HepG2 (cell line): ENCODE data around the gene LGALS7B. TPM values are rescaled to one million over a fixed set of nuclear protein-coding genes. Genes with fewer than 3 reads are reported as not detected.

ENCODE experiments used
- AHR ChIP-seq: IDR thresholded peaks from 2 replicates; pipeline ENCODE4 v1.6.1; 2018; ENCODE audit warnings: missing genetic modification reagents, missing compliant biosample characterization
- ELF1 ChIP-seq: sonication (generic); formaldehyde crosslinking; IDR thresholded peaks from 2 replicates; pipeline ENCODE4 v1.4.0; 2020; ENCODE audit warnings: missing genetic modification reagents
- ELF3 ChIP-seq: IDR thresholded peaks from 2 replicates; pipeline ENCODE4 v1.6.1; 2016; ENCODE audit warnings: missing genetic modification reagents, missing compliant biosample characterization
- KLF12 ChIP-seq: sonication (generic); formaldehyde crosslinking; IDR thresholded peaks from 2 replicates; pipeline ENCODE4 v1.4.0; 2020; ENCODE audit warnings: missing genetic modification reagents, borderline replicate concordance
- POGZ ChIP-seq: sonication (generic); formaldehyde crosslinking; IDR thresholded peaks from 2 replicates; pipeline ENCODE4 v1.4.0; 2020; ENCODE audit warnings: mild to moderate bottlenecking, missing genetic modification reagents
- REXO4 ChIP-seq: sonication (generic); formaldehyde crosslinking; IDR thresholded peaks from 2 replicates; pipeline ENCODE4 v1.8.0; 2022; ENCODE audit warnings: missing genetic modification reagents, mild to moderate bottlenecking, borderline replicate concordance
- SALL2 ChIP-seq: sonication (generic); formaldehyde crosslinking; IDR thresholded peaks from 2 replicates; pipeline ENCODE4 v1.8.1; 2023; ENCODE audit warnings: mild to moderate bottlenecking, missing genetic modification reagents, inconsistent platforms
- SMYD3 ChIP-seq: sonication (generic); formaldehyde crosslinking; IDR thresholded peaks from 2 replicates; pipeline ENCODE4 v1.8.1; 2023; ENCODE audit warnings: mild to moderate bottlenecking, missing genetic modification reagents
- SNRNP70 ChIP-seq: fragments of 200-400 bp; formaldehyde crosslinking; IDR thresholded peaks from 2 replicates; pipeline ENCODE4 v1.6.1; 2017; ENCODE audit warnings: mild to moderate bottlenecking, low read depth, low read length, moderate library complexity
- SYNCRIP ChIP-seq: fragments of 200-400 bp; formaldehyde crosslinking; IDR thresholded peaks from 2 replicates; pipeline ENCODE4 v1.6.1; 2018; ENCODE audit warnings: mild to moderate bottlenecking, low read depth, low read length; ENCODE audit not compliant: insufficient read depth
- TBX3 ChIP-seq: fragments of 450-650 bp; IDR thresholded peaks from 2 replicates; pipeline ENCODE4 v1.6.1; 2017; ENCODE audit warnings: antibody characterized with exemption, mild to moderate bottlenecking, inconsistent platforms, borderline replicate concordance
- XBP1 ChIP-seq: sonication (generic); formaldehyde crosslinking; IDR thresholded peaks from 2 replicates; pipeline ENCODE4 v1.5.0; 2020; ENCODE audit warnings: missing genetic modification reagents
- ZFY ChIP-seq: sonication (generic); formaldehyde crosslinking; IDR thresholded peaks from 2 replicates; pipeline ENCODE4 v1.4.0; 2020; ENCODE audit warnings: missing genetic modification reagents
- ZMAT3 ChIP-seq: sonication (generic); formaldehyde crosslinking; conservative IDR thresholded peaks from 2 replicates; pipeline ENCODE4 v1.7.0; 2021; ENCODE audit warnings: missing genetic modification reagents
- ZNF263 ChIP-seq: sonication (generic); formaldehyde crosslinking; IDR thresholded peaks from 2 replicates; pipeline ENCODE4 v1.4.0; 2020; ENCODE audit warnings: missing genetic modification reagents
- ZNF333 ChIP-seq: sonication (generic); formaldehyde crosslinking; IDR thresholded peaks from 2 replicates; pipeline ENCODE4 v1.4.0; 2020; ENCODE audit warnings: mild to moderate bottlenecking, missing genetic modification reagents, borderline replicate concordance
- ZNF724P ChIP-seq: sonication (generic); formaldehyde crosslinking; IDR thresholded peaks from 2 replicates; pipeline ENCODE4 v1.8.0; 2022; ENCODE audit warnings: missing genetic modification reagents, borderline replicate concordance
- polyA plus RNA-seq, 8 experiments: library from polyadenylated mRNA; depleted of rRNA in 3 of 8; stranded (reverse) in 7 of 8; unstranded in 1 of 8; fragments of >200 nt; fragmentation: Illumina TruSeq in 4 of 8; extraction: Trizol in 4 of 8; gene quantifications; 2 replicates each; pipeline versions ENCODE4 v1.2.1 to v1.2.3, GENCODE V29; 2011 to 2016; ENCODE audit warnings: low read depth in 4 of 8, missing spikeins in 1 of 8, mixed read lengths in 1 of 8; ENCODE audit not compliant: insufficient read depth in 1 of 8
- total RNA-seq, 5 experiments: library from RNA; depleted of rRNA; stranded (reverse); fragments of >200 nt; fragmentation: Illumina TruSeq; extraction: Trizol; gene quantifications; 2 replicates each; pipeline ENCODE4 v1.2.3, GENCODE V29; 2016; ENCODE audit warnings: low read depth in 1 of 5
- TF ChIP-seq, protein P1 (sequence below): sonication (generic); formaldehyde crosslinking; IDR thresholded peaks from 2 replicates; pipeline ENCODE4 v1.5.0; 2020; ENCODE audit warnings: mild to moderate bottlenecking, missing genetic modification reagents, moderate library complexity
- TF ChIP-seq, protein P2 (sequence below): IDR thresholded peaks from 2 replicates; pipeline ENCODE4 v1.6.1; 2016
- TF ChIP-seq, protein P3 (sequence below): sonication (generic); formaldehyde crosslinking; IDR thresholded peaks from 2 replicates; pipeline ENCODE4 v1.4.0; 2020; ENCODE audit warnings: low read depth, mild to moderate bottlenecking, missing genetic modification reagents
- TF ChIP-seq, protein P4 (sequence below): sonication (generic); formaldehyde crosslinking; IDR thresholded peaks from 2 replicates; pipeline ENCODE4 v1.8.1; 2022; ENCODE audit warnings: mild to moderate bottlenecking, missing genetic modification reagents
- TF ChIP-seq, protein P5 (sequence below): sonication (generic); formaldehyde crosslinking; IDR thresholded peaks from 2 replicates; pipeline ENCODE4 v1.5.0; 2020; ENCODE audit warnings: missing genetic modification reagents, mild to moderate bottlenecking, borderline replicate concordance
- TF ChIP-seq, protein P6 (sequence below): sonication (generic); formaldehyde crosslinking; IDR thresholded peaks from 2 replicates; pipeline ENCODE4 v1.5.0; 2020; ENCODE audit warnings: mild to moderate bottlenecking, missing genetic modification reagents

LGALS7B gene
- total and polyA plus RNA-seq, 2 of the 13 experiments (the other 11 are each of a cell fraction or from before 2014, with no cell fraction given), result 1.7 to 2.1 TPM

DNA sequence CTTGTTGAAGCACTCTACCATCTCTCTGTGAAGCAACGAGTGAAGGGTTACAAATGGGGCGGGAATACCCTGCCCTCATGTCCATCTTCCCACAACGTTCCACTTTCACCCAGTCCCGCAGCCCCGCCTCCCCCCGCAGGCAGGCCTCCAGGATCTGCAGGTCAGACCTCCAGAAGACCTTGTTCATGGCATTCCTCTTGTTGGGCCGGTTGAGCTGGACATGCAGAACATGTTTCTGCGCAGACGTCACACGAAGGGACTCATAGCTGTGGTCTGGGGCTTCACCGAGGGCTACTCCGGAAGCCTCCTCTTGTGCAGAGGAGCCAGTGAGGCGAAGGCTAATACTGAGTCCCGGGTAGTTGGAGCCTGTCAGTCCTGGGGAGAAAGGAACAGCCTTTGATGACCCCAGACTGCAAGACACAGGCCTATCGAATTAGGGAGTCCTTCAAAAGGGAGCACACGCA, 42.2 kb downstream of the LGALS7B start (continued):
- TF ChIP-seq, protein P1, sequence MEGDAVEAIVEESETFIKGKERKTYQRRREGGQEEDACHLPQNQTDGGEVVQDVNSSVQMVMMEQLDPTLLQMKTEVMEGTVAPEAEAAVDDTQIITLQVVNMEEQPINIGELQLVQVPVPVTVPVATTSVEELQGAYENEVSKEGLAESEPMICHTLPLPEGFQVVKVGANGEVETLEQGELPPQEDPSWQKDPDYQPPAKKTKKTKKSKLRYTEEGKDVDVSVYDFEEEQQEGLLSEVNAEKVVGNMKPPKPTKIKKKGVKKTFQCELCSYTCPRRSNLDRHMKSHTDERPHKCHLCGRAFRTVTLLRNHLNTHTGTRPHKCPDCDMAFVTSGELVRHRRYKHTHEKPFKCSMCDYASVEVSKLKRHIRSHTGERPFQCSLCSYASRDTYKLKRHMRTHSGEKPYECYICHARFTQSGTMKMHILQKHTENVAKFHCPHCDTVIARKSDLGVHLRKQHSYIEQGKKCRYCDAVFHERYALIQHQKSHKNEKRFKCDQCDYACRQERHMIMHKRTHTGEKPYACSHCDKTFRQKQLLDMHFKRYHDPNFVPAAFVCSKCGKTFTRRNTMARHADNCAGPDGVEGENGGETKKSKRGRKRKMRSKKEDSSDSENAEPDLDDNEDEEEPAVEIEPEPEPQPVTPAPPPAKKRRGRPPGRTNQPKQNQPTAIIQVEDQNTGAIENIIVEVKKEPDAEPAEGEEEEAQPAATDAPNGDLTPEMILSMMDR (CRISPR knock-in tag), result peak; percentile 17; the same call in 1 of the 2 replicates
- TF ChIP-seq, protein P2, sequence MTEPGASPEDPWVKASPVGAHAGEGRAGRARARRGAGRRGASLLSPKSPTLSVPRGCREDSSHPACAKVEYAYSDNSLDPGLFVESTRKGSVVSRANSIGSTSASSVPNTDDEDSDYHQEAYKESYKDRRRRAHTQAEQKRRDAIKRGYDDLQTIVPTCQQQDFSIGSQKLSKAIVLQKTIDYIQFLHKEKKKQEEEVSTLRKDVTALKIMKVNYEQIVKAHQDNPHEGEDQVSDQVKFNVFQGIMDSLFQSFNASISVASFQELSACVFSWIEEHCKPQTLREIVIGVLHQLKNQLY (CRISPR knock-in tag), result no peak
- TF ChIP-seq, protein P3, sequence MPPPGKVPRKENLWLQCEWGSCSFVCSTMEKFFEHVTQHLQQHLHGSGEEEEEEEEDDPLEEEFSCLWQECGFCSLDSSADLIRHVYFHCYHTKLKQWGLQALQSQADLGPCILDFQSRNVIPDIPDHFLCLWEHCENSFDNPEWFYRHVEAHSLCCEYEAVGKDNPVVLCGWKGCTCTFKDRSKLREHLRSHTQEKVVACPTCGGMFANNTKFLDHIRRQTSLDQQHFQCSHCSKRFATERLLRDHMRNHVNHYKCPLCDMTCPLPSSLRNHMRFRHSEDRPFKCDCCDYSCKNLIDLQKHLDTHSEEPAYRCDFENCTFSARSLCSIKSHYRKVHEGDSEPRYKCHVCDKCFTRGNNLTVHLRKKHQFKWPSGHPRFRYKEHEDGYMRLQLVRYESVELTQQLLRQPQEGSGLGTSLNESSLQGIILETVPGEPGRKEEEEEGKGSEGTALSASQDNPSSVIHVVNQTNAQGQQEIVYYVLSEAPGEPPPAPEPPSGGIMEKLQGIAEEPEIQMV (CRISPR knock-in tag), result peak; percentile 48; the same call in 1 of the 2 replicates
- TF ChIP-seq, protein P4, sequence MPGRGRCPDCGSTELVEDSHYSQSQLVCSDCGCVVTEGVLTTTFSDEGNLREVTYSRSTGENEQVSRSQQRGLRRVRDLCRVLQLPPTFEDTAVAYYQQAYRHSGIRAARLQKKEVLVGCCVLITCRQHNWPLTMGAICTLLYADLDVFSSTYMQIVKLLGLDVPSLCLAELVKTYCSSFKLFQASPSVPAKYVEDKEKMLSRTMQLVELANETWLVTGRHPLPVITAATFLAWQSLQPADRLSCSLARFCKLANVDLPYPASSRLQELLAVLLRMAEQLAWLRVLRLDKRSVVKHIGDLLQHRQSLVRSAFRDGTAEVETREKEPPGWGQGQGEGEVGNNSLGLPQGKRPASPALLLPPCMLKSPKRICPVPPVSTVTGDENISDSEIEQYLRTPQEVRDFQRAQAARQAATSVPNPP, result no peak
- no peak for TF ChIP-seq ZNF333
- TF ChIP-seq SMYD3, result no peak
- TF ChIP-seq AHR, result no peak
- no peak for TF ChIP-seq SYNCRIP
- no peak for TF ChIP-seq ELF3 (CRISPR knock-in tag)
- TF ChIP-seq REXO4 (CRISPR knock-in tag), result no peak
- TF ChIP-seq, protein P5, sequence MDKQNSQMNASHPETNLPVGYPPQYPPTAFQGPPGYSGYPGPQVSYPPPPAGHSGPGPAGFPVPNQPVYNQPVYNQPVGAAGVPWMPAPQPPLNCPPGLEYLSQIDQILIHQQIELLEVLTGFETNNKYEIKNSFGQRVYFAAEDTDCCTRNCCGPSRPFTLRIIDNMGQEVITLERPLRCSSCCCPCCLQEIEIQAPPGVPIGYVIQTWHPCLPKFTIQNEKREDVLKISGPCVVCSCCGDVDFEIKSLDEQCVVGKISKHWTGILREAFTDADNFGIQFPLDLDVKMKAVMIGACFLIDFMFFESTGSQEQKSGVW (CRISPR knock-in tag), result no peak
- no peak for TF ChIP-seq POGZ (CRISPR knock-in tag)
- TF ChIP-seq ZFY (CRISPR knock-in tag), result 0 out of 2 replicates have a peak, but pooled peaks have one; percentile 43
- TF ChIP-seq ZNF724P, result 0 out of 2 replicates have a peak, but pooled peaks have one; percentile 58
- no peak for TF ChIP-seq TBX3
- TF ChIP-seq, protein P6, sequence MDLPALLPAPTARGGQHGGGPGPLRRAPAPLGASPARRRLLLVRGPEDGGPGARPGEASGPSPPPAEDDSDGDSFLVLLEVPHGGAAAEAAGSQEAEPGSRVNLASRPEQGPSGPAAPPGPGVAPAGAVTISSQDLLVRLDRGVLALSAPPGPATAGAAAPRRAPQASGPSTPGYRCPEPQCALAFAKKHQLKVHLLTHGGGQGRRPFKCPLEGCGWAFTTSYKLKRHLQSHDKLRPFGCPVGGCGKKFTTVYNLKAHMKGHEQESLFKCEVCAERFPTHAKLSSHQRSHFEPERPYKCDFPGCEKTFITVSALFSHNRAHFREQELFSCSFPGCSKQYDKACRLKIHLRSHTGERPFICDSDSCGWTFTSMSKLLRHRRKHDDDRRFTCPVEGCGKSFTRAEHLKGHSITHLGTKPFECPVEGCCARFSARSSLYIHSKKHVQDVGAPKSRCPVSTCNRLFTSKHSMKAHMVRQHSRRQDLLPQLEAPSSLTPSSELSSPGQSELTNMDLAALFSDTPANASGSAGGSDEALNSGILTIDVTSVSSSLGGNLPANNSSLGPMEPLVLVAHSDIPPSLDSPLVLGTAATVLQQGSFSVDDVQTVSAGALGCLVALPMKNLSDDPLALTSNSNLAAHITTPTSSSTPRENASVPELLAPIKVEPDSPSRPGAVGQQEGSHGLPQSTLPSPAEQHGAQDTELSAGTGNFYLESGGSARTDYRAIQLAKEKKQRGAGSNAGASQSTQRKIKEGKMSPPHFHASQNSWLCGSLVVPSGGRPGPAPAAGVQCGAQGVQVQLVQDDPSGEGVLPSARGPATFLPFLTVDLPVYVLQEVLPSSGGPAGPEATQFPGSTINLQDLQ, result no peak; the same call in 1 of the 2 replicates
- 0 out of 2 replicates have a peak, but pooled peaks have one; percentile 23 for TF ChIP-seq KLF12
- TF ChIP-seq SNRNP70, result no peak
- TF ChIP-seq XBP1 (CRISPR knock-in tag), result no peak; the same call in 1 of the 2 replicates
- no peak for TF ChIP-seq ELF1 (CRISPR knock-in tag)
- no peak for TF ChIP-seq ZNF263 (CRISPR knock-in tag)
- no peak for TF ChIP-seq SALL2 (CRISPR knock-in tag)
- no peak; the same call in 1 of the 2 replicates for TF ChIP-seq ZMAT3
